Mesothelial cell of epicardium (in vitro differentiated cells): ENCODE results near the gene KLK11. TPM values are rescaled to one million over a fixed set of nuclear protein-coding genes. Genes with fewer than 3 reads are reported as not detected.

Experiments used
- DNase-seq, 2 experiments: peaks; one replicate each; pipeline ENCODE4 v3.0.0; 2021; ENCODE audit warnings: low spot score in 2 of 2; ENCODE audit not compliant: unreplicated experiment in 2 of 2
- H3K27ac Mint-ChIP-seq: 2 replicates; pipeline ENCODE4 v1.8.0; 2021; ENCODE audit warnings: mixed read lengths
- H3K27me3 Mint-ChIP-seq: 2 replicates; pipeline ENCODE4 v1.8.0; 2021; ENCODE audit warnings: low read depth, mixed read lengths
- H3K36me3 Mint-ChIP-seq: 2 replicates; pipeline ENCODE4 v1.8.0; 2021; ENCODE audit warnings: mixed read lengths
- H3K4me1 Mint-ChIP-seq: 2 replicates; pipeline ENCODE4 v1.8.0; 2021; ENCODE audit warnings: mixed read lengths
- H3K4me3 Mint-ChIP-seq: 2 replicates; pipeline ENCODE4 v1.8.0; 2021; ENCODE audit warnings: mild to moderate bottlenecking, moderate library complexity, mixed read lengths
- H3K9me3 Mint-ChIP-seq: 2 replicates; pipeline ENCODE4 v1.8.0; 2021; ENCODE audit warnings: mixed read lengths
- total RNA-seq: library from RNA; stranded (reverse); gene quantifications from 3 replicates; pipeline ENCODE4 v1.2.1, GENCODE V29; 2021
- TF ChIP-seq, protein P1 (sequence below): fragments of 200-600 bp; sonication (generic); IDR thresholded peaks from one replicate; pipeline ENCODE4 v1.5.0; 2021; ENCODE audit warnings: antibody characterized with exemption; ENCODE audit not compliant: unreplicated experiment

The KLK11 gene
- total RNA-seq, 1 donor from 2014 or later, result not detected

DNA sequence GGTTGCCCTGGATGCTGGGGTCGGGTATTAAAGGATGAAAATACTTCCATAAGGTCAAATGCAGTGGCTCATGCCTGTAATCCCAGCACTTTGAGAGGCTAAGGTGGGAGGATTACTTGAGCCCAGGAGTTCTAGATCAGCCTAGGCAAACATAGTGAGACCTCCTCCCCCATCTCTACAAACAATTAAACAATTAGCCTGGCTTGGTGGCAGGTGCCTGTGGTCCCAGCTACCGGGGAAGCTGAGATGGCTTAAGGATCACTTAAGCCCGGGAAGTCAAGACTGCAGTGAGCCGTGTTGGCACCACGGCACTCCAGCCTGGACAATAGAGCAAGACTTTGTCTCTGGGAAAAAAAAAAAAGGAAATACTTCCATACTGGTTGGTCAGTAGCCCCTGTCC is 1.5 kb downstream of the KLK11 start:
- Mint-ChIP-seq H3K27me3 (peaks cover 58% of the 10 kb centered on the region), H3K4me1 (peaks cover 9% of the 10 kb centered on the region), H3K9me3 (no peaks in the 10 kb centered on the region), H3K27ac (no peak overlapping the region), H3K4me3 (no peak overlapping the region), H3K36me3 (no peaks in the 10 kb centered on the region)
- no peak for DNase-seq
- TF ChIP-seq, protein P1, sequence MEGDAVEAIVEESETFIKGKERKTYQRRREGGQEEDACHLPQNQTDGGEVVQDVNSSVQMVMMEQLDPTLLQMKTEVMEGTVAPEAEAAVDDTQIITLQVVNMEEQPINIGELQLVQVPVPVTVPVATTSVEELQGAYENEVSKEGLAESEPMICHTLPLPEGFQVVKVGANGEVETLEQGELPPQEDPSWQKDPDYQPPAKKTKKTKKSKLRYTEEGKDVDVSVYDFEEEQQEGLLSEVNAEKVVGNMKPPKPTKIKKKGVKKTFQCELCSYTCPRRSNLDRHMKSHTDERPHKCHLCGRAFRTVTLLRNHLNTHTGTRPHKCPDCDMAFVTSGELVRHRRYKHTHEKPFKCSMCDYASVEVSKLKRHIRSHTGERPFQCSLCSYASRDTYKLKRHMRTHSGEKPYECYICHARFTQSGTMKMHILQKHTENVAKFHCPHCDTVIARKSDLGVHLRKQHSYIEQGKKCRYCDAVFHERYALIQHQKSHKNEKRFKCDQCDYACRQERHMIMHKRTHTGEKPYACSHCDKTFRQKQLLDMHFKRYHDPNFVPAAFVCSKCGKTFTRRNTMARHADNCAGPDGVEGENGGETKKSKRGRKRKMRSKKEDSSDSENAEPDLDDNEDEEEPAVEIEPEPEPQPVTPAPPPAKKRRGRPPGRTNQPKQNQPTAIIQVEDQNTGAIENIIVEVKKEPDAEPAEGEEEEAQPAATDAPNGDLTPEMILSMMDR, result no peak

DNA sequence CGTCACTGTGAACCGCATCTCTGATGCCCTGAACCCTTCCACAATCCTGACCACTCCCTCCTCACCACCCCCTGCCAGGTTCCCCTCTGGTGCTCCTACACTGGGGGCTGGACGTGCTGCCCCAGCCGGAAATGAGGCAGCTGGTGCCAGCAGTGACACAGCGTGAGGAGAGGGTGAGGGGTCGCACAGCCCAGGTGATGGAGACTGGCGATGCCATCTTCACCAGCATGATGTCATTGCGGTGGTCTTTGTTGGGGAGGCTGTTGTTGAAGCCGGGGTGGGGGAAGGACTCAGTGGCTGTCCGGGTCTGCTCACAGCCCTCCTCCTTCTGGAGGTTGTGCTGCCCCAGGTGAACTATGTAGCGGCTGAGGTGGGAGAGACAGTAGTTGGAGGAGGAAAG is 2.5 kb downstream of the KLK11 start:
- H3K4me3 Mint-ChIP-seq, result no peak overlapping the region
- H3K27ac Mint-ChIP-seq, result no peak overlapping the region
- H3K4me1 Mint-ChIP-seq, result peaks cover 12% of the 10 kb centered on the region
- TF ChIP-seq, protein P1, result no peak
- no peak for DNase-seq
- H3K9me3 Mint-ChIP-seq, result no peaks in the 10 kb centered on the region
- no peaks in the 10 kb centered on the region for H3K36me3 Mint-ChIP-seq
- peaks cover 68% of the 10 kb centered on the region for H3K27me3 Mint-ChIP-seq

DNA sequence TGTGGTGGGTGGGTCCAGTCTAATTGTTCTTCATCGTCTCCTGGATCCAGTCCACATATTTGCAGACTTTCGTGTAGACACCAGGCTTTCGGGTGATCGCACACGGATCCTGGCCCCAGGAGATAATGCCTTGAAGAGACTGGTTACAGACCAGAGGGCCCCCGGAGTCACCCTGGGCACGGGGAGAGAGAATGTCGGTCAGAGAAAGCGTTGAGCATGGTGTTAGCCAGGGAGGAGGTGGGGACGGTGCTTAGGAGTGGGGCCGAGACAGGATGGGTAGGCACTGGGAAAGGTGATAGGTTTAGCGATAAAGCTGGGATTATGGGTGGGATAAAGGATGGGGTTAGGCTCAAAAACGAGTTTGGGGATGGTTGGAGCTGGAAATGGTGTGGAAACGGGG is 3.9 kb downstream of the KLK11 start:
- no peaks in the 10 kb centered on the region for H3K36me3 Mint-ChIP-seq
- H3K27me3 Mint-ChIP-seq, result peaks cover 76% of the 10 kb centered on the region
- H3K27ac Mint-ChIP-seq, result no peak overlapping the region
- H3K4me1 Mint-ChIP-seq, result peaks cover 18% of the 10 kb centered on the region
- TF ChIP-seq, protein P1, result no peak
- no peaks in the 10 kb centered on the region for H3K9me3 Mint-ChIP-seq
- no peak for DNase-seq
- H3K4me3 Mint-ChIP-seq, result no peak overlapping the region

DNA sequence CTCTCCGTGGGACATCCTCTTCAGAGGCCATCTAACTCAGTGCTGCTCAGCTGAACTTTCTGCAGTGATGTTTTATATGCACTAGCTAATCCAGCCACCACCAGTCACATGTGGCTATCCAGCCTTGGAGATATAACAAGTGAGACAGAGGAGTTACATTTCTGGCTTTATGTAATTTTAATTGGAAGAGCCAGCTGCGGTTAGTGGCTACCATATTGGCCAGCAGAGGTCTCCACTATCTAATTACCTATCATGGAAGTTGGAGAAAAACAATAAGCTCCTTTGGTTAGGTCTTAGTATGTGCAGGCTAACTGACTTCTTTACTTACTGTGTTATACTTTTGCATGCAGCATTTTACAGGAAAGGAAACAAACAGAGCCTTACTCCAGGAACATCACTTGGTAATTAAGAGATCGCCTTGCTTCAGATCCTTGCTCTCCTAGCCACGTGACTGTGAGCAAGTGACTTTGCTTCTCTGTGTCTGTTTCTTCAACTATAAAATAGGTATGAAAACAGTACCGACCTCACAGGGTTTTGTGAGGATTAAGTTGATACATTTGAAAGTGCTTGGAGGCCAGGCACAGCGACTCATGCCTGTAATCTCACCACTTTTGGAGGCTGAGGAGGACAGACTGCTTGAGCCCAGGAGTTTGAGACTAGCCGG is 5.3 kb downstream of the KLK11 start:
- DNase-seq, result no peak
- Mint-ChIP-seq H3K4me3 (no peak overlapping the region), H3K27ac (no peak overlapping the region), H3K9me3 (no peaks in the 10 kb centered on the region), H3K36me3 (no peaks in the 10 kb centered on the region), H3K4me1 (peaks cover 21% of the 10 kb centered on the region), H3K27me3 (peaks cover 83% of the 10 kb centered on the region)
- TF ChIP-seq, protein P1, result peak; percentile 26

GRCh38 chr19:51019544-51019925 is 6.9 kb downstream of the KLK11 start, which contains the start of gene KLK10:
TSS of gene KLK10 (minus strand) at chr19:51019709. CDS start at chr19:51019130, 579 bp downstream.
- no peaks in the 10 kb centered on the region for H3K9me3 Mint-ChIP-seq
- H3K4me1 Mint-ChIP-seq, result peaks cover 21% of the 10 kb centered on the region
- TF ChIP-seq, protein P1, result no peak
- H3K27ac Mint-ChIP-seq, result peak within 1 kb of the TSS; percentile 47
- H3K27me3 Mint-ChIP-seq, result peaks cover 90% of the 10 kb centered on the region
- peak within 1 kb of the TSS; percentile 60 for H3K4me3 Mint-ChIP-seq
- DNase-seq, result no peak
- no peaks in the 10 kb centered on the region for H3K36me3 Mint-ChIP-seq
